Endodermal cell (in vitro differentiated cells): ENCODE data around the gene NAV1. TPM values are rescaled to one million over a fixed set of nuclear protein-coding genes. Genes with fewer than 3 reads are reported as not detected.
A peak's percentile ranks its signal among the peaks of the same experiment; 100 is the strongest.

Experiments used
- DNase-seq: peaks from one replicate; pipeline ENCODE4 v3.0.0-alpha.2; 2017
- H3K27ac ChIP-seq: 2 replicates; pipeline ENCODE4 v1.5.1; 2013; ENCODE audit warnings: mild to moderate bottlenecking, low read depth, low read length, moderate library complexity
- H3K27me3 ChIP-seq: 2 replicates; pipeline ENCODE4 v1.6.1; 2013; ENCODE audit warnings: mild to moderate bottlenecking, low read length, moderate library complexity; ENCODE audit not compliant: insufficient read depth, control insufficient read depth, poor library complexity, severe bottlenecking
- H3K36me3 ChIP-seq: 2 replicates; pipeline ENCODE4 v1.7.0; 2013; ENCODE audit warnings: mild to moderate bottlenecking, low read length, moderate library complexity; ENCODE audit not compliant: control insufficient read depth, insufficient read depth
- H3K4me1 ChIP-seq: one replicate; pipeline ENCODE4 v1.7.0; 2013; ENCODE audit warnings: low read length; ENCODE audit not compliant: control insufficient read depth, insufficient read depth
- H3K4me3 ChIP-seq: 2 replicates; pipeline ENCODE4 v1.5.1; 2013; ENCODE audit warnings: mild to moderate bottlenecking, low read length, moderate library complexity
- H3K9ac ChIP-seq: 2 replicates; pipeline ENCODE4 v1.6.1; 2013; ENCODE audit warnings: mild to moderate bottlenecking, low read length, moderate library complexity; ENCODE audit not compliant: poor library complexity, severe bottlenecking; ENCODE audit errors: extremely low read depth
- H3K9me3 ChIP-seq: 2 replicates; pipeline ENCODE4 v1.6.1; 2013; ENCODE audit warnings: mild to moderate bottlenecking, low read length, moderate library complexity; ENCODE audit not compliant: control insufficient read depth
- H3K27ac Mint-ChIP-seq: 2 replicates; pipeline ENCODE4 v1.8.0; 2020; ENCODE audit warnings: mixed read lengths
- H3K27me3 Mint-ChIP-seq: 2 replicates; pipeline ENCODE4 v1.8.0; 2021; ENCODE audit warnings: mild to moderate bottlenecking, mixed read lengths; ENCODE audit not compliant: insufficient read depth
- H3K36me3 Mint-ChIP-seq: 2 replicates; pipeline ENCODE4 v1.8.0; 2020; ENCODE audit warnings: low read depth, mixed read lengths
- H3K4me1 Mint-ChIP-seq: 2 replicates; pipeline ENCODE4 v1.8.0; 2020; ENCODE audit warnings: mixed read lengths
- H3K4me3 Mint-ChIP-seq: 2 replicates; pipeline ENCODE4 v1.8.0; 2020; ENCODE audit warnings: mild to moderate bottlenecking, moderate library complexity, mixed read lengths
- H3K9me3 Mint-ChIP-seq: 2 replicates; pipeline ENCODE4 v1.8.0; 2020; ENCODE audit warnings: mild to moderate bottlenecking, mixed read lengths
- CTCF ChIP-seq: fragments of 200-600 bp; sonication (generic); conservative IDR thresholded peaks from 2 replicates; pipeline ENCODE4 v1.5.0; 2021; ENCODE audit warnings: antibody characterized with exemption, mild to moderate bottlenecking
- WGBS, 2 experiments: methylation state at CpG; one replicate each; pipeline versions ENCODE4 v1.1.5 to v1.1.7; 2013; ENCODE audit warnings: missing lambda C conversion rate in 2 of 2, mixed read lengths in 1 of 2; ENCODE audit not compliant: insufficient coverage in 1 of 2, insufficient read length in 1 of 2; 5-methylcytosine and 5-hydroxymethylcytosine counted together
- total RNA-seq, 2 donors: library from RNA; stranded (reverse); fragmentation: NEBNext Ultra II Directional in 1 of 2; extraction: Animal tissue kit (Norgen Biotek cat#: 25700) in 1 of 2; gene quantifications; 2 replicates in 1 of 2; 3 replicates in 1 of 2; pipeline ENCODE4 v1.2.1, GENCODE V29; 2021

Gene NAV1
- total RNA-seq, 2 donors from 2014 or later = 42.2 to 62.5 TPM

GRCh38 chr1:201537891-201538611 lies 876 bp upstream of the NAV1 start:
- no peaks in the 10 kb centered on the region for H3K36me3 ChIP-seq
- H3K9me3 Mint-ChIP-seq = no peaks in the 10 kb centered on the region
- no peaks in the 10 kb centered on the region for H3K36me3 Mint-ChIP-seq
- H3K4me3 ChIP-seq = peak overlapping the region; percentile 88
- no peaks in the 10 kb centered on the region for H3K4me1 ChIP-seq
- TF ChIP-seq CTCF = no peak
- peak overlapping the region; percentile 37 for H3K27ac ChIP-seq
- peak overlapping the region; percentile 79 for H3K9ac ChIP-seq
- no peaks in the 10 kb centered on the region for H3K9me3 ChIP-seq
- WGBS, 2 experiments = 15 to 33% methylated on average over 2 to 6 of the region's 6 CpGs
- peak overlapping the region; percentile 80 for H3K4me3 Mint-ChIP-seq
- peaks cover 36% of the 10 kb centered on the region for H3K27me3 ChIP-seq
- peak; percentile 75 for DNase-seq
- H3K27ac Mint-ChIP-seq = peak overlapping the region; percentile 72
- H3K27me3 Mint-ChIP-seq = peaks cover 56% of the 10 kb centered on the region
- H3K4me1 Mint-ChIP-seq = peaks cover 32% of the 10 kb centered on the region

GRCh38 chr1:201539561-201540431 lies 869 bp downstream of the NAV1 start:
- H3K27me3 ChIP-seq = peaks cover 36% of the 10 kb centered on the region
- peak; percentile 82 for DNase-seq
- 1 to 2% methylated on average over 19 to 47 of the region's 47 CpGs for whole genome bisulfite sequencing, 2 experiments
- TF ChIP-seq CTCF = no peak
- H3K36me3 ChIP-seq = no peaks in the 10 kb centered on the region
- Mint-ChIP-seq H3K4me1 (peaks cover 38% of the 10 kb centered on the region), H3K9me3 (no peaks in the 10 kb centered on the region), H3K27me3 (peaks cover 62% of the 10 kb centered on the region), H3K36me3 (no peaks in the 10 kb centered on the region), H3K27ac (peak overlapping the region; percentile 91), H3K4me3 (peak overlapping the region; percentile 80)
- H3K4me3 ChIP-seq = peak overlapping the region; percentile 88
- peak overlapping the region; percentile 64 for H3K27ac ChIP-seq
- H3K9me3 ChIP-seq = no peaks in the 10 kb centered on the region
- peak overlapping the region; percentile 79 for H3K9ac ChIP-seq
- no peaks in the 10 kb centered on the region for H3K4me1 ChIP-seq

- peak overlapping the region; percentile 80 for H3K4me3 Mint-ChIP-seq
Observed at GRCh38 chr1:201540846-201541735, 2.2 kb downstream of the NAV1 start.

More at GRCh38 chr1:201540846-201541735, 2.2 kb downstream of the NAV1 start:
- no peaks in the 10 kb centered on the region for H3K36me3 ChIP-seq
- no peak overlapping the region for H3K9ac ChIP-seq
- Mint-ChIP-seq H3K9me3 (no peaks in the 10 kb centered on the region), H3K27ac (peak overlapping the region; percentile 91), H3K27me3 (peaks cover 59% of the 10 kb centered on the region), H3K4me1 (peaks cover 37% of the 10 kb centered on the region), H3K36me3 (no peaks in the 10 kb centered on the region)
- WGBS, 2 experiments = 84 to 85% methylated on average over 11 to 12 of the region's 12 CpGs
- no peaks in the 10 kb centered on the region for H3K9me3 ChIP-seq
- H3K4me1 ChIP-seq = no peaks in the 10 kb centered on the region
- TF ChIP-seq CTCF = no peak
- no peak overlapping the region for H3K27ac ChIP-seq
- DNase-seq = no peak
- H3K27me3 ChIP-seq = peaks cover 23% of the 10 kb centered on the region
- peak overlapping the region; percentile 88 for H3K4me3 ChIP-seq
